HG02798 (cell line): ENCODE results near the gene TNPO1.
"Not testable (repeated sequence)": the region's sequence is repeated elsewhere in the genome, so short reads cannot be mapped to it uniquely, and the experiment has no call there.

Experiments
- ATAC-seq: cut with Tn5 transposase; IDR thresholded peaks from one replicate; pipeline ENCODE4 v1.9.1; 2021; ENCODE audit warnings: mild to moderate bottlenecking; ENCODE audit not compliant: unreplicated experiment, poor library complexity

TNPO1 gene

GRCh38 chr5:72816284-72817075 lies at the start of gene TNPO1:
Gene TNPO1, plus strand, starts transcription at chr5:72816661. Its CDS starts 77 bp downstream, at chr5:72816738.
- peak; percentile 86 for ATAC-seq

DNA sequence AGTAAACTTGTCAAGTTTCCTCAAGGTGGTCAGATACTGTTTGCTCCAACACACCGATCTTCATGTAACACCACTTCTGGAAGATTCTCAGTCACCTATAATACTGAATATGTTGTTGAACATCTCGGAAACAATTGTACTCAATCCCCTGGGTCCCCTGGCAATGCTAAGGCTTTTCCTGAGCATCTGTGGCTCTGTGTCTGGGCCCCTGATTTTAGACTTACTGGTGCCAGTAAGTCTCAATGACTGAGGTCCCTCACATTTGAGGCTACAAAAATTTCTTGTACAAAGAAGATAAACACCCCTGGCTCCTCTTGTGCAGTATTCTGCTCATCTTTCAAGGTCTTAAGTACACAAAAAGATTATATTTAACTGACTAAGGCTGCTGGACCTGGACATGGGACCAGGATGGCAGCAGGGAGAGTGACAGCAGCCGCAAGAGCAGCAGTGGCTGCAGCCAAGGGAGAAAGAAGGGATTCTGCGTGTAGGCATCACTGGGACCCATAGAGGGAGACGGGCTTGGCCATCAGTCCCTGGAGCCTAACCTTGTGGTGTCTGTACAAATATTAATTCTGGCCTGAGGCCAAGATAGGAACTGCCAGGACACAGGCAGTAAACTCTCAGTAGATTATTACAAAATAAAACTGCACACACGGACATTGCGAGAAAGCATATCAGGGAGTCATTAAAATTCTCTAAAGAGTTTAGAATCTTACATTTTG lies 49.0 kb upstream of the TNPO1 start:
- no peak for ATAC-seq

GRCh38 chr5:72770266-72770665 lies 46.2 kb upstream of the TNPO1 start:
- ATAC-seq = no peak

DNA sequence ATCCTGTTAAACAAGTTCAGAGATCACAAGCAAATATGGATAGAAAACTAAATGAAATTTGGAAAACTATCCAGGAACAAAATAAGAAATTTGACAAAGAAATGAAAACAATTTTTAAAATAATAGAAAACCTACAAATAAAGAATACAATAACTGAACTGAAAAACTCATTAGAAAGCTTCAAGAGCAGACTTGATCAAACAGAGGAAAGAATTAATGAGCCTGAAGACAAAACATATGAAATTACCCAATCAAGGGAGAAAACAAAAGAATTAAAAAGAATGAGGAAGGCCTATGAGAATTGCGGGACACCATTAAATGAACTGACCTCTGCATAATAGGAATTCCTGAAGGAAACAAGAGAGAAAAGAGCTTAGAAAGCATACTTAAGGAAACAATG lies 39.8 kb upstream of the TNPO1 start:
- ATAC-seq = no peak

DNA sequence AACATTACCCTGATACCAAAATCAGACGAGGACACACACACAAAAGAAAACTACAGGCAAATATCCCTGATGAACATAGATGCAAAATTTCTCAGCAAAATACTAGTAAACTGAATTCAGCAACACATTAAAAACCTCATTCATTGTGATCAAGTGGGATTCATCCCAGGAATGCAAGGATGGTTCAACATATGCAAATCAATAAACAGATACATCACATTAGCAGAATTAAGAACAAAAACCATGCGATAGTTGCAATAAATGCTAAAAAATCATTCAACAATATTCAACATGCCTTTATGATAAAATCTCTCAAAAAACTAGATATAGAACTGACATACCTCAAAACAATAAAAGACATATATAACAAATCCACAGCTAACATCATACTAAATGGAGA lies 36.9 kb upstream of the TNPO1 start:
- no peak for ATAC-seq

GRCh38 chr5:72783354-72783753 lies 33.1 kb upstream of the TNPO1 start:
- no peak for ATAC-seq

DNA sequence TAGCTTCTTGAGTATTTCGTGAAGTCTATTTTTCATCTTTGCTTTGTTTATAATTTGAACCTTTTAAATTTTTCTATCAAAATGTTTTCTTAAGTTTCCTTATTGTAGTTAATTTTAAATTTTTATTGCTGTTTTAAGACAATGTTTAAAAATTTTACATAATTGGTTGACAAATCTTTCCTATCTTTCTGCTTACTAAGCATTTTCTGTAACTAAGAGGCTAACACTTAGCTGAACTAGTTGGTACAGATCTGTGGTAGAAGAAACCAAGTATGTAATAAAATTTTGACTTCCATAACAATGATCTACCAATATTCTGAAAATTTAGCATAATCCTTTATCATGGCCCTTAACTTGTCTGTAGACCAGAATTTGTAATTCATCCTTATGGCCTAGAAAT lies 32.3 kb upstream of the TNPO1 start:
- no peak for ATAC-seq

GRCh38 chr5:72785801-72786200 lies 30.7 kb upstream of the TNPO1 start:
- ATAC-seq = no peak

- no peak for ATAC-seq
These were observed 29.8 kb upstream of the TNPO1 start for GRCh38 chr5:72786676-72787075.

GRCh38 chr5:72788866-72789505 lies 27.5 kb upstream of the TNPO1 start:
- ATAC-seq = no peak

DNA sequence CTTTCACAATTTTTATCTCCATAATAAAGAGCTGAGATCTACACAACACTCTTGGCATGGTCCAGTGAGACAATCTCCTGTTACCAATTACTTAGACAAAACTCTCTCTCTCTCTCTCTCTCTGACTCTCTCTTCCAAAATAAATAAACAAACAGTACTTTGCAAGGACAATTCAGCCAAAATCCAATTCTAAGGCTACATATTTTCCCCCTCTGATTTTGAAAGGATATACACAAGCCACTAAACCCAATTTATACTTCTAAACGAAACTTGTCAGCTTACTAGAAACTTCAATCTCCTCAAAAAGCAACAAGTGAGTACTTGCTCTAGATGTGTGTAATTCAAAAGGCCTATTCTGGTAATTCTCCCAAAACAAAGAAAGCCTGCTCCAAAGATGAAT lies 26.3 kb upstream of the TNPO1 start:
- ATAC-seq = no peak

DNA sequence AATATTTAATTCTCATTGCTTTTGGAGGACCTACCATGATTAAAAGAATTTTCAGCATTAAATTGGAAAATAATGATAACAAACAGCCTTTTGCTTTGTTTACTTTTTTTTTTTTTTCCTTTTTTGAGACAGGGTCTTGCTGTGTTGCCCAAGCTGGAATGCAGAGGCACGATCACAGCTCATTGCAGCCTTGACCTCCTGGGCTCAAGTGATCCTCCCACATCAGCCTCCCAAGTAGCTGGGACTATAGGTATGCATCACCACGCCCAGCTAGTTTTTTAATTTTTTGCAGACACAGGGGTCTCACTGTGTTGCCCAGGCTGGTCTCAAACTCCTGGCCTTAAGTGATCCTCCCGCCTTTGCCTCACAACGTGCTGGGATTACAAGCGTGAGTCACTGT lies 23.8 kb upstream of the TNPO1 start:
- ATAC-seq = not testable (repeated sequence)

DNA sequence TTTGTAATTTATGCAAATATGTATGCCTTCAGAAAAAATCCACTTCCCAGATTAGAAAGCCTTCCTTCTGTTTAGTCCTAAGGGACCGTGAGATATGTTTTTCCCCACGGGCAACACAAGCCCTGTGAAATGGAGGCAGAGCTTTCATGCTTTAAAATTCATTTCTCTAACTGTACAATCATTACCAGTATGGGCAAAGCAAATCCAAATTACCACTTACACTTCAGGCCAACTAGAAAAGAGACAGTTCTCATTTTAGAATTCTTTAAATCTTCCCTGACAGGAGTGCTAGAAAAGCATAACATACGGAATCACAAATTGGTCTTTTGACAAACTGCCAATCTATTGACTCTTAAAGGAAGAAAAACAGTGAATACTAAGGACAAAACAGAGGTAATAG lies 20.5 kb upstream of the TNPO1 start:
- no peak for ATAC-seq

GRCh38 chr5:72799721-72800120 lies 16.7 kb upstream of the TNPO1 start:
- ATAC-seq = no peak

DNA sequence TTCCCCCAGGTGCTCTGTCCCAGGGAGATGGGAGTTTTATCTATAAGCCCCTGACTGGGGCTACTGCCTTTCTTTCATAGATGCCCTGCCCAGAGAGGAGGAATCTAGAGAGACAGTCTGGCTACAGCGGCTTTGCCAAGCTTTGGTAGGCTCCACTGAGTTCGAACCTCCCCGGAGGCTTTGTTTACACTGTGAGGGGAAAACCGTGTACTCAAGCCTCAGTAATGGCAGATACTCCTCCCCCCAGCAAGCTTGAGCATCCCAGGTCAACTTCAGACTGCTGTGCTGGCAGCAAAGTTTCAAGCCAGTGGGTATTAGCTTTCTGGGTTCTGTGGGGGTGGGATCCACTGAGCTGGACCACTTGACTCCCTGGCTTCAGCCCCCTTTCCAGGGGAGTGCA lies 7.8 kb upstream of the TNPO1 start:
- ATAC-seq = not testable (repeated sequence)

- ATAC-seq = no peak
These were observed 4.6 kb upstream of the TNPO1 start for GRCh38 chr5:72811849-72812248.

DNA sequence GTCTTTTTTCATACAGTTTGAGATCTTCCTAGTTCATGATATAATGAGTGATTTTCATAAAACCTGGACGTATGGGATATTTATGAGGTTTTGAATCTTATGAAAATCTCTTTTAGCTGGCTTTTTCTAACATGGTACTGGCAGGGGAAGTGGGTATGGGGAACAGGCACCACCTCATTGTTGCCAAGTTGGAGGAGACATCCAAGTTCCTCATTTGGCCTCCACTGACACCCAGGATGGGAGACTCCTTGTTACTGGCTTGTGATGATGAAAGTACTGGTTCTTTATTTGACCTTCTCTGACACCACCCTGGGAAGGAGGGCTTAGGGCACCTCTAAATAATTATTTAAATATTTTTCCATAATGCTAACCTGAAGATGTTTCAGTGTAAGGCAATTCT lies 4.0 kb upstream of the TNPO1 start:
- no peak for ATAC-seq

- ATAC-seq = no peak
These were observed 2.4 kb upstream of the TNPO1 start for GRCh38 chr5:72814104-72814503.

- ATAC-seq = no peak
These were observed 1.6 kb upstream of the TNPO1 start for GRCh38 chr5:72814864-72815263.

DNA sequence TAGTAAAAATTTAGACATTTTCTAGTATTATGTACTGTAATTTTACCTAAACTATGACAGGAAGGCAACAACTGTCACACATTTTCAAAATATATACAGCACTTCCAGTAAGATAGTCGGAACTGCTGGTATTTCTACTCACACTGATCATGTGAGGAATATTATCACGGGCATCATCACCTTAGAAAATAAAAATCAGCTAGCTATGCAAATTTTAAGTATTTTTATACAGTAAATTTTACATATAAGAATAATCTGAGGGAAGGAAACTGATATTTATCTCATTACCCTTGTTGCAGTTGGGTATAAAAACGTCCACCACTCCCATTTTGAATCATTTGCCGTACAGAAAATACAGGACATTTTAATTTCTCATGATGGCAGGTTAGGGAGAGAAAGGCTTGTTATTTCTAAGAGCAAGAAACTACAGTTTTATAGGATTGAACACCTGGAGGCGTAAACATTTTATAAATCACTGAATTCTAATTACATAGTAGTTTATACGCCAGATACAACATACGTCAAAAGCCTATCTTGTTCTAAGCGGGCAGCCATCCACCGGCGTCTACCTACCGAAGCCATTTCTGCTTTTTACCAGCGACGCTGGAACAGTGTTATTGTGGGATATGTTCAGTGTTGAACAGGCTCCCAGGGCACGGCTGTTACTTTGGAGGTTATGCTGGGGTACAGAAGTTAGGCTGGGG lies 729 bp upstream of the TNPO1 start:
- ATAC-seq = no peak

DNA sequence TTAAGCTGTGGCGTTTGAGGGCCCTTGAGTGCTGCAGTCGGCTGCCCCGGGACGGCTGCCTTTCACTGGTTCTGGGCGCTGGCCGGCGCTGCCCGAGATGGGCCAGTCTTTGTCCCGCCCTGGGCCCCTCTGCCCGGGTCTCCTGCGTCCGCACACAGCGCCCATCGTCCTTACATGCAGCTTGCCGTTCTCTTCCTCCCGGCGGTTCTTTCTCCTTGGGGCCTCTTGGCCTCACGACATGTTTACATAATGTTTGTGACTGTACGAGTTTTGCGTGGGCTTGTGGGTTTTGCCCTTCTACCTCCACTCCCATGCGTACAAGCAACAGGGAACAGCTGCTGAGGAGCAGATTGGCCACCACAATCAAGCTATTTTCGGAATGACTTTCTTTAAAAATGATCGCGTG lies 618 bp downstream of the TNPO1 start:
- peak; percentile 32 for ATAC-seq
